Spleen (tissue), 11 donors: Measurements from ENCODE around the gene TMCC1. TPM values are rescaled to one million over a fixed set of nuclear protein-coding genes. Genes with fewer than 3 reads are reported as not detected.

Experiments used
- DNase-seq: peaks from one replicate; pipeline ENCODE4 v3.0.0-alpha.2; 2020
- H3K27ac ChIP-seq, 8 donors: fragments of 200-600 bp; sonication (generic) in 7 of 8; 1 replicate in 4 of 8; 2 replicates in 4 of 8; pipeline versions ENCODE4 v1.5.0 to v1.8.0; 2016 to 2021; ENCODE audit warnings: inconsistent platforms in 4 of 8, mild to moderate bottlenecking in 4 of 8, moderate library complexity in 1 of 8
- H3K27me3 ChIP-seq, 7 donors: fragments of 200-600 bp; sonication (generic) in 6 of 7; replicated peaks in 1 of 7; 1 replicate in 4 of 7; 2 replicates in 3 of 7; pipeline versions ENCODE4 v1.5.0 to v1.8.0; 2016 to 2021; ENCODE audit warnings: inconsistent platforms in 3 of 7, mild to moderate bottlenecking in 1 of 7
- H3K36me3 ChIP-seq, 6 donors: fragments of 200-600 bp; sonication (generic) in 5 of 6; 1 replicate in 4 of 6; 2 replicates in 2 of 6; pipeline versions ENCODE4 v1.5.0 to v1.8.0; 2016 to 2021; ENCODE audit warnings: inconsistent platforms in 2 of 6
- H3K4me1 ChIP-seq, 6 donors: fragments of 200-600 bp; sonication (generic) in 5 of 6; 1 replicate in 3 of 6; 2 replicates in 3 of 6; pipeline versions ENCODE4 v1.5.0 to v1.8.0; 2016 to 2021; ENCODE audit warnings: inconsistent platforms in 3 of 6
- H3K4me3 ChIP-seq, 8 donors: fragments of 200-600 bp; sonication (generic) in 7 of 8; 1 replicate in 4 of 8; 2 replicates in 4 of 8; pipeline versions ENCODE4 v1.5.0 to v1.8.0; 2016 to 2021; ENCODE audit warnings: inconsistent platforms in 4 of 8, mild to moderate bottlenecking in 4 of 8, moderate library complexity in 2 of 8
- H3K9me3 ChIP-seq, 8 donors: fragments of 200-600 bp; sonication (generic) in 7 of 8; 1 replicate in 4 of 8; 2 replicates in 4 of 8; pipeline versions ENCODE4 v1.5.0 to v1.8.0; 2016 to 2021; ENCODE audit warnings: inconsistent platforms in 4 of 8
- POLR2A ChIP-seq, 3 donors: fragments of 450-650 bp; IDR thresholded peaks; one replicate each; pipeline ENCODE4 v1.5.1; 2017; ENCODE audit warnings: antibody characterized with exemption in 3 of 3, mild to moderate bottlenecking in 1 of 3
- POLR2AphosphoS5 ChIP-seq, 3 donors: sonication (generic); formaldehyde crosslinking; IDR thresholded peaks; one replicate each; pipeline ENCODE4 v1.5.1; 2017; ENCODE audit warnings: antibody characterized with exemption in 3 of 3
- WGBS, 5 donors: extraction: QIAGEN DNeasy Blood & Tissue Kit in 3 of 5; methylation state at CpG; one replicate each; pipeline versions ENCODE4 v1.1.5 to v1.1.7; 2013 to 2018; 5-methylcytosine and 5-hydroxymethylcytosine counted together
- intact Hi-C: fragments of 100-400 bp; cut with DNase I; formaldehyde crosslinking; loops from one replicate; pipeline ENCODE4 v1.15.0; 2023; ENCODE audit warnings: low total_unique reads
- polyA plus RNA-seq, 3 donors: library from polyadenylated mRNA; stranded (reverse); fragments of 200-250 nt; gene quantifications; one replicate each; pipeline ENCODE4 v1.2.1, GENCODE V29; 2013
- total RNA-seq, 7 donors: library from RNA; depleted of rRNA in 3 of 7; stranded (reverse); fragments of >200 nt in 3 of 7; fragmentation: NEBNext Ultra II Directional in 4 of 7; extraction: Animal tissue kit (Norgen Biotek cat#: 25700) in 4 of 7; gene quantifications; one replicate each; pipeline versions ENCODE4 v1.1.0 to v1.2.1, GENCODE V29; 2016 to 2021
- TF ChIP-seq, protein P1 (sequence below), 11 experiments: fragments of 200-600 bp in 7 of 11; fragments of 450-650 bp in 4 of 11; sonication (generic) in 4 of 11; IDR thresholded peaks in 8 of 11; conservative IDR thresholded peaks in 3 of 11; 1 replicate in 7 of 11; 2 replicates in 4 of 11; pipeline versions ENCODE4 v1.4.0 to v1.8.0; 2016 to 2021; ENCODE audit warnings: antibody characterized with exemption in 11 of 11, inconsistent platforms in 4 of 11, mild to moderate bottlenecking in 1 of 11
- donor health status: healthy with polysubstance abuse.
- donor health status: DM: no; HTN: no; CAD: no; lungs with moderate emphysema.
- donor health status: DM: no; HTN: no; CAD: no.
- donor health status: Bipolar disorder and iron deficiency.
- donor health status: healthy.
- donor health status: DM: no; HTN: no; CAD: no.
- donor health status: DM: yes; HTN: yes; CAD: no.

TMCC1 gene
- total and polyA plus RNA-seq, 10 donors: 4.5 to 45.5 (median 32.5) TPM

GRCh38 chr3:129809297-129809696 is 84.2 kb downstream of the TMCC1 start:
- TF ChIP-seq, protein P1, sequence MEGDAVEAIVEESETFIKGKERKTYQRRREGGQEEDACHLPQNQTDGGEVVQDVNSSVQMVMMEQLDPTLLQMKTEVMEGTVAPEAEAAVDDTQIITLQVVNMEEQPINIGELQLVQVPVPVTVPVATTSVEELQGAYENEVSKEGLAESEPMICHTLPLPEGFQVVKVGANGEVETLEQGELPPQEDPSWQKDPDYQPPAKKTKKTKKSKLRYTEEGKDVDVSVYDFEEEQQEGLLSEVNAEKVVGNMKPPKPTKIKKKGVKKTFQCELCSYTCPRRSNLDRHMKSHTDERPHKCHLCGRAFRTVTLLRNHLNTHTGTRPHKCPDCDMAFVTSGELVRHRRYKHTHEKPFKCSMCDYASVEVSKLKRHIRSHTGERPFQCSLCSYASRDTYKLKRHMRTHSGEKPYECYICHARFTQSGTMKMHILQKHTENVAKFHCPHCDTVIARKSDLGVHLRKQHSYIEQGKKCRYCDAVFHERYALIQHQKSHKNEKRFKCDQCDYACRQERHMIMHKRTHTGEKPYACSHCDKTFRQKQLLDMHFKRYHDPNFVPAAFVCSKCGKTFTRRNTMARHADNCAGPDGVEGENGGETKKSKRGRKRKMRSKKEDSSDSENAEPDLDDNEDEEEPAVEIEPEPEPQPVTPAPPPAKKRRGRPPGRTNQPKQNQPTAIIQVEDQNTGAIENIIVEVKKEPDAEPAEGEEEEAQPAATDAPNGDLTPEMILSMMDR (IDR thresholded peaks at IDR 0.05 in 8 of 11, conservative IDR thresholded peaks at IDR 0.05 in 3 of 11): no peak
- TF ChIP-seq POLR2A (IDR thresholded peaks at IDR 0.05): no peak
- TF ChIP-seq POLR2AphosphoS5 (IDR thresholded peaks at IDR 0.05): no peak
- peaks cover 0 to 5% (median 0%) of the 10 kb centered on the region in 8 donors for H3K9me3 ChIP-seq
- no peak overlapping the region for H3K4me3 ChIP-seq
- no peak overlapping the region for H3K27ac ChIP-seq
- H3K36me3 ChIP-seq: peaks cover 0 to 5% (median 0%) of the 10 kb centered on the region in 6 donors
- peaks cover 0 to 14% (median 0%) of the 10 kb centered on the region in 6 donors for H3K4me1 ChIP-seq
- DNase-seq: no peak
- H3K27me3 ChIP-seq: no peaks in the 10 kb centered on the region
- intact Hi-C loops: no loop called here

GRCh38 chr3:129796146-129796545 is 97.4 kb downstream of the TMCC1 start:
- no peak for DNase-seq
- H3K4me1 ChIP-seq: peaks cover 18 to 35% (median 24%) of the 10 kb centered on the region in 6 donors
- no peaks in the 10 kb centered on the region for H3K36me3 ChIP-seq
- no peak overlapping the region for H3K27ac ChIP-seq
- TF ChIP-seq POLR2A (IDR thresholded peaks at IDR 0.05): no peak
- no peak for TF ChIP-seq POLR2AphosphoS5 (IDR thresholded peaks at IDR 0.05)
- TF ChIP-seq, protein P1 (IDR thresholded peaks at IDR 0.05 in 8 of 11, conservative IDR thresholded peaks at IDR 0.05 in 3 of 11): no peak
- H3K4me3 ChIP-seq: no peak overlapping the region
- intact Hi-C loops: no loop called here
- no peaks in the 10 kb centered on the region for H3K9me3 ChIP-seq
- WGBS, 5 donors: 88 to 99% (median 97%) methylated on average over 4 of the region's 4 CpGs
- no peaks in the 10 kb centered on the region for H3K27me3 ChIP-seq

- Histone ChIP-seq H3K36me3 (no peaks in the 10 kb centered on the region), H3K9me3 (no peaks in the 10 kb centered on the region), H3K4me3 (no peak overlapping the region), H3K27ac (peak overlapping the region in 4 of 8 donors; percentile 59 to 77 (median 66)), H3K27me3 (no peaks in the 10 kb centered on the region), H3K4me1 (peaks cover 18 to 35% (median 24%) of the 10 kb centered on the region in 6 donors)
- TF ChIP-seq, protein P1 (IDR thresholded peaks at IDR 0.05 in 8 of 11, conservative IDR thresholded peaks at IDR 0.05 in 3 of 11): no peak
- intact Hi-C loops: no loop called here
- 75 to 83% (median 78%) methylated on average over 6 of the region's 6 CpGs for WGBS, 5 donors
- DNase-seq: no peak
Observed at GRCh38 chr3:129795186-129796010, 98.1 kb downstream of the TMCC1 start.
